Uterus (tissue), 2 donors: ENCODE data around the gene LAPTM4A.

ENCODE experiments used
- POLR2A ChIP-seq, 2 donors: fragments of 450-650 bp; IDR thresholded peaks; one replicate each; pipeline ENCODE4 v1.6.1; 2016; ENCODE audit warnings: antibody characterized with exemption in 2 of 2, mild to moderate bottlenecking in 1 of 2, moderate library complexity in 1 of 2
- TF ChIP-seq, protein P1 (sequence below), 4 experiments: fragments of 200-600 bp in 2 of 4; fragments of 450-650 bp in 2 of 4; sonication (generic) in 2 of 4; IDR thresholded peaks; one replicate each; pipeline ENCODE4 v1.5.1; 2016 to 2019; ENCODE audit warnings: antibody characterized with exemption in 4 of 4, mild to moderate bottlenecking in 2 of 4, moderate library complexity in 1 of 4

DNA sequence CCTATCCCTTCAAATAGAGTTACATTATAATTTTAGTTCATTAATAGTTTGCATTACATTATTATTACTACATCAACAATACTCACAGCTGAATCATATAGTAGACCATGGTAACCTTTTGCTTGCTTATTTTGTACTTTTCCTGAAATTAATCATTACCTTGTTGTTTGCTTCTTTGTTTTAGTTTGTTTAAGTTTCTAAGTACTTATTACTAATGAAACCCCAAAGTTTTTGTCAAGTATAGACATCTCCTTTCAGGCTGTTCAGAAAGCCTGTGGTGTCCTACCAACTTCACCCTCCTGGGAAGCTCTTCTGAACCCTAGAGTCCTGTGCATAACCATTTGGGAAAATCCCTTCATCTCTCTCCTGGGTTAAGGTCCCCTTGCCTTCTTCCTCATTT, 43.5 kb upstream of the LAPTM4A start:
- TF ChIP-seq, protein P1, sequence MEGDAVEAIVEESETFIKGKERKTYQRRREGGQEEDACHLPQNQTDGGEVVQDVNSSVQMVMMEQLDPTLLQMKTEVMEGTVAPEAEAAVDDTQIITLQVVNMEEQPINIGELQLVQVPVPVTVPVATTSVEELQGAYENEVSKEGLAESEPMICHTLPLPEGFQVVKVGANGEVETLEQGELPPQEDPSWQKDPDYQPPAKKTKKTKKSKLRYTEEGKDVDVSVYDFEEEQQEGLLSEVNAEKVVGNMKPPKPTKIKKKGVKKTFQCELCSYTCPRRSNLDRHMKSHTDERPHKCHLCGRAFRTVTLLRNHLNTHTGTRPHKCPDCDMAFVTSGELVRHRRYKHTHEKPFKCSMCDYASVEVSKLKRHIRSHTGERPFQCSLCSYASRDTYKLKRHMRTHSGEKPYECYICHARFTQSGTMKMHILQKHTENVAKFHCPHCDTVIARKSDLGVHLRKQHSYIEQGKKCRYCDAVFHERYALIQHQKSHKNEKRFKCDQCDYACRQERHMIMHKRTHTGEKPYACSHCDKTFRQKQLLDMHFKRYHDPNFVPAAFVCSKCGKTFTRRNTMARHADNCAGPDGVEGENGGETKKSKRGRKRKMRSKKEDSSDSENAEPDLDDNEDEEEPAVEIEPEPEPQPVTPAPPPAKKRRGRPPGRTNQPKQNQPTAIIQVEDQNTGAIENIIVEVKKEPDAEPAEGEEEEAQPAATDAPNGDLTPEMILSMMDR (IDR thresholded peaks at IDR 0.05) = no peak
- TF ChIP-seq POLR2A (IDR thresholded peaks at IDR 0.05) = no peak
